Measurements from ENCODE around the gene ARHGAP24. TPM values are rescaled to one million over a fixed set of nuclear protein-coding genes. Genes with fewer than 3 reads are reported as not detected.

The ARHGAP24 gene
- total RNA-seq, 3 donors from 2014 or later, result 20.6 to 60.2 (median 37.2) TPM

DNA sequence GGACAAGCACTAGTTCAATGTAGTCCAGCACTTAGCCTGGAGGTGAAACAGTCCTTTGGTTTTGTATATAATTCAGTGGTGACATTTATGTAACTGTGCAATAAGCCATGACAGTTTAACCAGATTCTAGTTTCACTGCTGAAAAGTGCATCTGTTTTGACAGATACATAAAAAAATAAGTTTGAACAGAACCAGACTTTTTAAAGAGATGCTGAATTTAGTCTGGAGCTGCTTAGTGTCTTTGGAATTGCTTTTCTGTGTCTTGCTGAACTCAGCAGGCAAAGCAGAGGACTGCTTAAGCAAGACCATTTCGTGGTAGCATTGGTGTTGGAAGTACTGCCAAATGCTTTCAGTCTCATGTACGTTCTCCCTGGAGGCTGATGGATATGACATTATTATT, 491.4 kb downstream of the ARHGAP24 start:
- Histone ChIP-seq H3K36me3 (no peaks in the 10 kb centered on the region), H3K27me3 (no peaks in the 10 kb centered on the region), H3K4me1 (no peaks in the 10 kb centered on the region), H3K4me3 (no peak overlapping the region), H3K9me3 (no peaks in the 10 kb centered on the region), H3K27ac (no peak overlapping the region)
- intact Hi-C loops (cut with DNase I; ENCODE audit: low total_unique reads), result no loop called here
- TF ChIP-seq, protein P1, sequence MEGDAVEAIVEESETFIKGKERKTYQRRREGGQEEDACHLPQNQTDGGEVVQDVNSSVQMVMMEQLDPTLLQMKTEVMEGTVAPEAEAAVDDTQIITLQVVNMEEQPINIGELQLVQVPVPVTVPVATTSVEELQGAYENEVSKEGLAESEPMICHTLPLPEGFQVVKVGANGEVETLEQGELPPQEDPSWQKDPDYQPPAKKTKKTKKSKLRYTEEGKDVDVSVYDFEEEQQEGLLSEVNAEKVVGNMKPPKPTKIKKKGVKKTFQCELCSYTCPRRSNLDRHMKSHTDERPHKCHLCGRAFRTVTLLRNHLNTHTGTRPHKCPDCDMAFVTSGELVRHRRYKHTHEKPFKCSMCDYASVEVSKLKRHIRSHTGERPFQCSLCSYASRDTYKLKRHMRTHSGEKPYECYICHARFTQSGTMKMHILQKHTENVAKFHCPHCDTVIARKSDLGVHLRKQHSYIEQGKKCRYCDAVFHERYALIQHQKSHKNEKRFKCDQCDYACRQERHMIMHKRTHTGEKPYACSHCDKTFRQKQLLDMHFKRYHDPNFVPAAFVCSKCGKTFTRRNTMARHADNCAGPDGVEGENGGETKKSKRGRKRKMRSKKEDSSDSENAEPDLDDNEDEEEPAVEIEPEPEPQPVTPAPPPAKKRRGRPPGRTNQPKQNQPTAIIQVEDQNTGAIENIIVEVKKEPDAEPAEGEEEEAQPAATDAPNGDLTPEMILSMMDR (IDR thresholded peaks at IDR 0.05), result no peak
- no peak for TF ChIP-seq POLR2AphosphoS5 (IDR thresholded peaks at IDR 0.05)
- TF ChIP-seq POLR2A (IDR thresholded peaks at IDR 0.05), result no peak
- no peak for DNase-seq (ENCODE audit: low spot score in 2 of 2)

DNA sequence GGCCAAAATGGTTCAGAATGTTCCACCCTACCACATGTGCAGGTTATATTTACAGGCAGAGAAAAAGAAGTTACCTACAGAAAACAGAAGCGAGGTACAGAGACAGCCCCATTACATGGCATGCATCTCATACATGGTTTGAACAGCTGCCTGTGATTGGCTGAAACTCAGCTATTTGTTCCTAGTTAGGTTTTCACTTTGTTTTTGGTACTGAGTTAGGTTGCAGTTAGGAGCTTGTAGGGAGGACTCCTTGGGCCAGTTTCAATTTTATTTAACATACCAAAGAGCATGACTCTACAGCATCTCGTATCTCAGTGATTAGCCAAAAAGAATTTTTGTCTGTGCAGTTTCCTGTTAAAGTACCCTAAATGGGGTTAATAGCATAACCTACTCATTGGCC, 492.9 kb downstream of the ARHGAP24 start:
- no peaks in the 10 kb centered on the region for H3K9me3 ChIP-seq
- intact Hi-C loops (cut with DNase I; ENCODE audit: low total_unique reads), result no loop called here
- no peaks in the 10 kb centered on the region for H3K4me1 ChIP-seq
- H3K4me3 ChIP-seq, result no peak overlapping the region
- H3K36me3 ChIP-seq, result no peaks in the 10 kb centered on the region
- no peak for DNase-seq (ENCODE audit: low spot score in 2 of 2)
- no peaks in the 10 kb centered on the region for H3K27me3 ChIP-seq
- no peak overlapping the region for H3K27ac ChIP-seq
- TF ChIP-seq, protein P1 (IDR thresholded peaks at IDR 0.05), result no peak
- TF ChIP-seq POLR2AphosphoS5 (IDR thresholded peaks at IDR 0.05) (no peak), POLR2A (IDR thresholded peaks at IDR 0.05) (no peak)

DNA sequence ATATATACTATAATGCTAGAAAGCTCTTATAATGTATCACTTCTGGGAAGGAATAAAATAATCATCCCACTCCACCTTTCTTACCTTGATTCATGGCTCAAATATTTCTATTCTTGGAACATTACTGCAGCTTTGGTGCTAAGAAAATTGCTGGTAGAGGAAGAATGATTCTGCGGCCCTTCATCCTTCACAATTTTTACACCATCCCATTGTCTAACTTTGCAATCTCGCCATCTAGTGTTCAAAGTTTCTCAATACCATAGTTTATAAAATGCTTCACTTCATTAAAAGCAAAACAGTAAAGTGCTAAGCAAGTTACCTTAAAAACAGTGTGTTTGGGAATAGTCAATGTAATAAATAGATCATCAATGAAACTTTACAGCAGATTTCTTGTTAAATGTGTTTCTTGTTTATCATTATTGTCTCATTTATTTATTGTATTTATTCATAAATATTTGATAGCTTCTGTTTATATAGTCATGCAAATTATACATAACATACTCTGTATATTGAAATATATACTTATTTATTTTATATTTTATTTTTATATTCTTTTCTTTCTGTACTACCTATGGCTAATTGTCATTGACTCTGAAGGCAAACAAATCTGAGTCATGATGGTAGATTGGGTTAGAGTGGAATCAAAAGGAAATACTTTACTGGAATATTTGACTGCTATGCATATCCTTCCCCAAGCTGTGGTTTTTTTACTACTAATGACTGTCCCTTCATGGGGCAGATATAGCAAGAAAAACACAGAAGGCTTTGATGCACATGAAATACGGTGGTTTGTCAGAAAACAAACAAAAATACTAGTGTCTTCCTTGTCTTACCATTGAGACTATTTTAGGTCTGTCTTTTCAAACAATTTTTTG, 494.2 kb downstream of the ARHGAP24 start:
- Histone ChIP-seq H3K36me3 (no peaks in the 10 kb centered on the region), H3K27me3 (no peaks in the 10 kb centered on the region), H3K27ac (no peak overlapping the region), H3K9me3 (no peaks in the 10 kb centered on the region), H3K4me1 (no peaks in the 10 kb centered on the region), H3K4me3 (no peak overlapping the region)
- no peak for DNase-seq (ENCODE audit: low spot score in 2 of 2)
- no peak for TF ChIP-seq POLR2A (IDR thresholded peaks at IDR 0.05)
- TF ChIP-seq, protein P1 (IDR thresholded peaks at IDR 0.05), result peak; percentile 14 to 65 (median 51)
- intact Hi-C loops (cut with DNase I; ENCODE audit: low total_unique reads), result no loop called here

DNA sequence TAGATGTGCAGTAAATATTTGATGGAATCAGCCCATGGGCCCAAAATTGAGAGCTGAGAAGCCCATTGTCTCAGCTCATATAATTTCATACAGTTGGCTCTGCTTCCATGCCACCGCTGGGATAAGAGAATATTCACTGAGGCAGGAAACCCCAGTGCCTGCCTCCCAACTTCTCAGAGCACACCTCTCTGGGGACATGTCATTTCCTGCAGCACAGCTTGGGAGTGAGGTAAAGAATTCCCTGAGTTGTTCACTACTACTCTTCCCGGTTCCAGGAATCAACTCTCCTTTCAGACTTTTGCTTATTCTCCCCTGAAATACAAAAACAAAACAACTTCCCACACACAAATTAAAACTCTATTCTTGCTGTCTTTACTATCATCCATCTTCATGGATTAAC, 495.6 kb downstream of the ARHGAP24 start:
- Histone ChIP-seq H3K9me3 (no peaks in the 10 kb centered on the region), H3K36me3 (no peaks in the 10 kb centered on the region), H3K4me1 (no peaks in the 10 kb centered on the region), H3K27ac (no peak overlapping the region), H3K4me3 (no peak overlapping the region), H3K27me3 (no peaks in the 10 kb centered on the region)
- intact Hi-C loops (cut with DNase I; ENCODE audit: low total_unique reads), result loop anchor here (10.0 kb wide), 1 partner anchor 366 kb away; no protein-coding TSS in a partner anchor
- DNase-seq (ENCODE audit: low spot score in 2 of 2), result no peak
- TF ChIP-seq POLR2AphosphoS5 (IDR thresholded peaks at IDR 0.05) (no peak), POLR2A (IDR thresholded peaks at IDR 0.05) (no peak)
- TF ChIP-seq, protein P1 (IDR thresholded peaks at IDR 0.05), result no peak

DNA sequence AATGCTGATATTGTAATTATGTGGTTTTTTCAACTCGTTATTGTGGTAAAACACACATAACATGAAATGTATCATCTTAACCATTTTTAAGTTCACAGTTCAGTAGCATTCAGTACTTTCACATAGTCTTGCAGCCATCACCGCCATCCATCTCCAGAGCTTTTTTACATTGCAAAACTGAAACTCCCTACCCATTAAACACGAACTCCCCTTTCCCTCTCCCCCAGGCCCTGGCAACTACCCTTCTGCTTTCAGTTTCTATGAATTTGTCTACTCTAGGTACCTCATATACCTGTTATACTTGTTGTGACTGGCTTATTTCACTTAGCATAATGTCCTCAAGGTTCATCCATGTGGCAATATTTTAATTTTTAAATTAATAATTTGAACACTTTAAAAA, 504.3 kb downstream of the ARHGAP24 start:
- Histone ChIP-seq H3K27ac (no peak overlapping the region), H3K27me3 (no peaks in the 10 kb centered on the region), H3K4me3 (no peak overlapping the region), H3K9me3 (no peaks in the 10 kb centered on the region), H3K4me1 (no peaks in the 10 kb centered on the region), H3K36me3 (no peaks in the 10 kb centered on the region)
- intact Hi-C loops (cut with DNase I; ENCODE audit: low total_unique reads), result loop anchor here (10.0 kb wide), 1 partner anchor 374 kb away; no protein-coding TSS in a partner anchor
- TF ChIP-seq POLR2AphosphoS5 (IDR thresholded peaks at IDR 0.05) (no peak), POLR2A (IDR thresholded peaks at IDR 0.05) (no peak)
- TF ChIP-seq, protein P1 (IDR thresholded peaks at IDR 0.05), result no peak
- no peak for DNase-seq (ENCODE audit: low spot score in 2 of 2)

All from breast epithelium (tissue), 4 donors.